GM19395 (cell line): Measurements from ENCODE around the gene ME3.

ENCODE experiments used
- ATAC-seq: cut with Tn5 transposase; IDR thresholded peaks from one replicate; pipeline ENCODE4 v1.9.1; 2021; ENCODE audit warnings: mild to moderate bottlenecking, moderate library complexity; ENCODE audit not compliant: unreplicated experiment

ME3 gene

GRCh38 chr11:86398106-86398505, 274.3 kb downstream of the ME3 start:
- ATAC-seq = no peak

GRCh38 chr11:86397351-86397750, 275.1 kb downstream of the ME3 start:
- ATAC-seq = no peak

- ATAC-seq = no peak
These were observed 276.0 kb downstream of the ME3 start for GRCh38 chr11:86396396-86396795.

GRCh38 chr11:86395061-86395551, 277.3 kb downstream of the ME3 start:
- no peak for ATAC-seq
